GM19023 (cell line): Measurements from ENCODE around the gene GGTA1.
"Not testable (repeated sequence)": the region's sequence is repeated elsewhere in the genome, so short reads cannot be mapped to it uniquely, and the experiment has no call there.

Source experiments
- ATAC-seq: cut with Tn5 transposase; IDR thresholded peaks from one replicate; pipeline ENCODE4 v1.9.1; 2021; ENCODE audit warnings: mild to moderate bottlenecking, moderate library complexity; ENCODE audit not compliant: unreplicated experiment

The GGTA1 gene

GRCh38 chr9:121499427-121500164 is at the start of gene GGTA1:
TSS of gene GGTA1 (minus strand) at chr9:121499844. CDS start at chr9:121467922, 31,922 bp downstream.
- ATAC-seq = no peak

- ATAC-seq = no peak
Measured at GRCh38 chr9:121548666-121549065, 49.0 kb upstream of the GGTA1 start.

- peak; percentile 89 for ATAC-seq
Measured at GRCh38 chr9:121545875-121546423, 46.3 kb upstream of the GGTA1 start.

- ATAC-seq = no peak
Measured at GRCh38 chr9:121545150-121545874, 45.7 kb upstream of the GGTA1 start.

- ATAC-seq = no peak
Measured at GRCh38 chr9:121542025-121542424, 42.4 kb upstream of the GGTA1 start.

- no peak for ATAC-seq
Measured at GRCh38 chr9:121541256-121541655, 41.6 kb upstream of the GGTA1 start.

- ATAC-seq = no peak
Measured at GRCh38 chr9:121538221-121538620, 38.6 kb upstream of the GGTA1 start.

- ATAC-seq = no peak
Measured at GRCh38 chr9:121537283-121537682, 37.6 kb upstream of the GGTA1 start.

GRCh38 chr9:121532881-121533280 is 33.2 kb upstream of the GGTA1 start:
- no peak for ATAC-seq

- no peak for ATAC-seq
Measured at GRCh38 chr9:121529237-121529987, 29.8 kb upstream of the GGTA1 start.

GRCh38 chr9:121528642-121529041 is 29.0 kb upstream of the GGTA1 start:
- no peak for ATAC-seq

GRCh38 chr9:121527371-121527770 is 27.7 kb upstream of the GGTA1 start:
- no peak for ATAC-seq

- ATAC-seq = not testable (repeated sequence)
Measured at GRCh38 chr9:121519688-121520087, 20.0 kb upstream of the GGTA1 start.

- ATAC-seq = no peak
Measured at GRCh38 chr9:121518634-121519033, 19.0 kb upstream of the GGTA1 start.

- not testable (repeated sequence) for ATAC-seq
Measured at GRCh38 chr9:121513166-121513565, 13.5 kb upstream of the GGTA1 start.

GRCh38 chr9:121510766-121511550 is 11.3 kb upstream of the GGTA1 start:
- ATAC-seq = no peak

GRCh38 chr9:121509180-121509579 is 9.5 kb upstream of the GGTA1 start:
- ATAC-seq = no peak

- ATAC-seq = no peak
Measured at GRCh38 chr9:121508415-121508814, 8.8 kb upstream of the GGTA1 start.

- ATAC-seq = no peak
Measured at GRCh38 chr9:121505903-121506735, 6.5 kb upstream of the GGTA1 start.

- ATAC-seq = no peak
Measured at GRCh38 chr9:121503444-121503843, 3.8 kb upstream of the GGTA1 start.
